Choroid plexus epithelial cell (primary cell): ENCODE results near the gene NTSR1.

Source experiments
- DNase-seq: peaks from one replicate; pipeline ENCODE4 v3.0.0-alpha.2; 2010; ENCODE audit warnings: low read depth
- H3K4me3 ChIP-seq: 2 replicates; pipeline ENCODE4 v1.5.1; 2011; ENCODE audit warnings: low read depth, mild to moderate bottlenecking, control low read depth, low read length, moderate library complexity
- CTCF ChIP-seq: conservative IDR thresholded peaks from 2 replicates; pipeline ENCODE4 v1.5.1; 2011; ENCODE audit warnings: low read depth, mild to moderate bottlenecking, control low read depth, inconsistent platforms, low read length, moderate library complexity

Gene NTSR1

GRCh38 chr20:62755817-62756724, 47.4 kb downstream of the NTSR1 start:
- H3K4me3 ChIP-seq: no peak overlapping the region
- TF ChIP-seq CTCF: no peak
- DNase-seq: no peak

- H3K4me3 ChIP-seq: no peak overlapping the region
- DNase-seq: no peak
- no peak for TF ChIP-seq CTCF
Observed at GRCh38 chr20:62758226-62758912, 49.7 kb downstream of the NTSR1 start.

- H3K4me3 ChIP-seq: no peak overlapping the region
- TF ChIP-seq CTCF: no peak
- no peak for DNase-seq
Observed at GRCh38 chr20:62759981-62760431, 51.4 kb downstream of the NTSR1 start.

GRCh38 chr20:62760471-62760855, 51.8 kb downstream of the NTSR1 start:
- no peak for TF ChIP-seq CTCF
- H3K4me3 ChIP-seq: no peak overlapping the region
- DNase-seq: no peak

GRCh38 chr20:62760856-62761758, 52.5 kb downstream of the NTSR1 start:
- TF ChIP-seq CTCF: no peak
- no peak for DNase-seq
- H3K4me3 ChIP-seq: no peak overlapping the region

GRCh38 chr20:62761759-62762131, 53.1 kb downstream of the NTSR1 start:
- no peak overlapping the region for H3K4me3 ChIP-seq
- DNase-seq: no peak
- no peak for TF ChIP-seq CTCF
